Lower leg skin (tissue), 3 donors: ENCODE measurements around the gene HES6.

Source experiments
- POLR2A ChIP-seq, 2 donors: fragments of 450-650 bp; IDR thresholded peaks; one replicate each; pipeline ENCODE4 v1.6.1; 2016 to 2017; ENCODE audit warnings: antibody characterized with exemption in 2 of 2, mild to moderate bottlenecking in 1 of 2, moderate library complexity in 1 of 2
- TF ChIP-seq, protein P1 (sequence below), 3 donors: fragments of 450-650 bp; IDR thresholded peaks; one replicate each; pipeline ENCODE4 v1.5.1; 2016; ENCODE audit warnings: antibody characterized with exemption in 3 of 3, mild to moderate bottlenecking in 3 of 3, moderate library complexity in 2 of 3

DNA sequence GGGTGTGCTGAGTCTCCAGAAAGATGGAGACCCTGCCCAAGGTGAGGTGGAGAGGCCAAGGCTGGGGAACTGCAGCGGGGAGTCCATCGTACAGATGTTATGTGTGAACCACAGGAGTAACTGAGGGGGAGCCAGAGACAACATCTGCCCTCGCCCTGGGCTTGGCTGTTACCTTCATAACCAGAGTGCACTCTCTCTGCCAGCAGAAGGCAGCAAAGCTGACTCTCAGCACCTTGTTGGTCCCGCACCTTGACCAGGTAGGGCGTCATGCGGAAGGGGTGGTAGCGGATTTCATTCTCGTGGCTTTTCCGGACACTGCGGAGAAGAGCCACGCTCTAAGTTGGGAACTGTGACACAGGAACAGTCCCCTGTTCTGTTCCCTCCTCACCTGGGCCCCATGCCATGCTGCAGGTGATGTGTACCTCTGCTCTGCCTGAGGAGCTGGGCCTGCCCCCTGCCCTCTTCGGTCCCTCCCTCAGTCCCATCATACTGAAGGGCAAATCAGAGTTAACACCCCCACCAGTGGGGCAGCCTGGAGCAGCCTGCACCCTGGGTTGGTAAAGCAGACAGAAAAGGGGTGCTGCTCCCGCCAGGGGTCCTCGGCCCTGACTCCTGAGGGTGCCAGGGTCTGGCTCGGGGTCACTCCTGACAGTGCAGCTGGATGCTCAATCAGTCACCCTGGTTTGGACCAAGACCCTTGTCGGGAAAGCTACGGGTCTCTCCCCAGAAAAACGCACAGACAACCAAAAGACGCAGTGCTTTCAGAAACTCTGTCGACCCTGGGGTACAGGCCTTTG, 28.2 kb upstream of the HES6 start:
- TF ChIP-seq, protein P1, sequence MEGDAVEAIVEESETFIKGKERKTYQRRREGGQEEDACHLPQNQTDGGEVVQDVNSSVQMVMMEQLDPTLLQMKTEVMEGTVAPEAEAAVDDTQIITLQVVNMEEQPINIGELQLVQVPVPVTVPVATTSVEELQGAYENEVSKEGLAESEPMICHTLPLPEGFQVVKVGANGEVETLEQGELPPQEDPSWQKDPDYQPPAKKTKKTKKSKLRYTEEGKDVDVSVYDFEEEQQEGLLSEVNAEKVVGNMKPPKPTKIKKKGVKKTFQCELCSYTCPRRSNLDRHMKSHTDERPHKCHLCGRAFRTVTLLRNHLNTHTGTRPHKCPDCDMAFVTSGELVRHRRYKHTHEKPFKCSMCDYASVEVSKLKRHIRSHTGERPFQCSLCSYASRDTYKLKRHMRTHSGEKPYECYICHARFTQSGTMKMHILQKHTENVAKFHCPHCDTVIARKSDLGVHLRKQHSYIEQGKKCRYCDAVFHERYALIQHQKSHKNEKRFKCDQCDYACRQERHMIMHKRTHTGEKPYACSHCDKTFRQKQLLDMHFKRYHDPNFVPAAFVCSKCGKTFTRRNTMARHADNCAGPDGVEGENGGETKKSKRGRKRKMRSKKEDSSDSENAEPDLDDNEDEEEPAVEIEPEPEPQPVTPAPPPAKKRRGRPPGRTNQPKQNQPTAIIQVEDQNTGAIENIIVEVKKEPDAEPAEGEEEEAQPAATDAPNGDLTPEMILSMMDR (IDR thresholded peaks at IDR 0.05): no peak
- TF ChIP-seq POLR2A (IDR thresholded peaks at IDR 0.05): no peak
